GM12865 (cell line): ENCODE results near the gene ELOVL1.
"Not testable (repeated sequence)": the region's sequence is repeated elsewhere in the genome, so short reads cannot be mapped to it uniquely, and the experiment has no call there.

ENCODE experiments used
- DNase-seq: peaks from one replicate; pipeline ENCODE4 v3.0.0; 2010; ENCODE audit warnings: low read depth
- H3K4me3 ChIP-seq: 2 replicates; pipeline ENCODE4 v1.5.1; 2011; ENCODE audit warnings: mild to moderate bottlenecking, low read depth, low read length, control low read depth
- TF ChIP-seq, protein P1 (sequence below): IDR thresholded peaks from 2 replicates; pipeline ENCODE4 v1.5.1; 2011; ENCODE audit warnings: low read length, control low read depth, low read depth, inconsistent platforms; ENCODE audit not compliant: insufficient read depth; ENCODE audit errors: missing control alignments

The ELOVL1 gene

DNA sequence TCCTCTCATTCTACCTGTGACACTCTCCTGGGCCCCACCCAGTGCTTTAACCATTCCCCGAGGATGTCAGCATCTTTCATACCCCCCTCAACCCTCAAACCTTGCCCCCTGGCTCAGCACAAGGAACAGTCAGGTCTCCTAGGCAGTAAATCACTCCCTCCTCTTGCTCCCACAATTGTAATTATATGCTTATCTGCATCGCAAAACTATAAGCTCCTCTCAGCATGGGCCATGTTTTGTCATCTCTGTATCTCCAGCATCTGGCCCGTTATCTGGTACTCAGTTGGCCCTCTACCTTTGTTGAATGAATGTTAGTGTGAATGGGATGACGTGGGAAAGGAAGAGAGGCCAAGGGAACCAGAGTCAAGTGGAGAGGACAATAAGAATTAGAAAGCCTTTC is 2.8 kb upstream of the ELOVL1 start:
- no peak for DNase-seq
- H3K4me3 ChIP-seq: no peak overlapping the region
- TF ChIP-seq, protein P1, sequence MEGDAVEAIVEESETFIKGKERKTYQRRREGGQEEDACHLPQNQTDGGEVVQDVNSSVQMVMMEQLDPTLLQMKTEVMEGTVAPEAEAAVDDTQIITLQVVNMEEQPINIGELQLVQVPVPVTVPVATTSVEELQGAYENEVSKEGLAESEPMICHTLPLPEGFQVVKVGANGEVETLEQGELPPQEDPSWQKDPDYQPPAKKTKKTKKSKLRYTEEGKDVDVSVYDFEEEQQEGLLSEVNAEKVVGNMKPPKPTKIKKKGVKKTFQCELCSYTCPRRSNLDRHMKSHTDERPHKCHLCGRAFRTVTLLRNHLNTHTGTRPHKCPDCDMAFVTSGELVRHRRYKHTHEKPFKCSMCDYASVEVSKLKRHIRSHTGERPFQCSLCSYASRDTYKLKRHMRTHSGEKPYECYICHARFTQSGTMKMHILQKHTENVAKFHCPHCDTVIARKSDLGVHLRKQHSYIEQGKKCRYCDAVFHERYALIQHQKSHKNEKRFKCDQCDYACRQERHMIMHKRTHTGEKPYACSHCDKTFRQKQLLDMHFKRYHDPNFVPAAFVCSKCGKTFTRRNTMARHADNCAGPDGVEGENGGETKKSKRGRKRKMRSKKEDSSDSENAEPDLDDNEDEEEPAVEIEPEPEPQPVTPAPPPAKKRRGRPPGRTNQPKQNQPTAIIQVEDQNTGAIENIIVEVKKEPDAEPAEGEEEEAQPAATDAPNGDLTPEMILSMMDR: no peak

DNA sequence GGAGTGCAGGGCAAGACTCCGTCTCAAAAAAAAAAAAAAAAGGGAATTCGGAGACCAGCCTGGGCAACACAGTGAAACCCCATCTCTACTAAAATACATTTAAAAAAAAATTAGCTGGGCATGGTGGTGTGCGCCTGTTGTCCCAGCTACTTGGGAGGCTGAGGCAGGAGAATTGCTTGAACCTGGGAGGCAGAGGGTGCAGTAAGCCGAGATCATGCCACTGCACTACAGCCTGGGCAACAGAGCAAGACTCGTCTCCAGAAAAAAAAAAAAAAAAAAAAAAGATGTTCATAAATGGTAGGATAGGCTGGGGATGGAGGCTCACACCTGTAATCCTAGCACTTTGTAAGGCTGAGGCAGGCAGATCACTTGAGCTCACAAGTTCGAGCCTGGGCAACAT is 2.0 kb upstream of the ELOVL1 start:
- H3K4me3 ChIP-seq, DNase-seq: not testable (repeated sequence)

DNA sequence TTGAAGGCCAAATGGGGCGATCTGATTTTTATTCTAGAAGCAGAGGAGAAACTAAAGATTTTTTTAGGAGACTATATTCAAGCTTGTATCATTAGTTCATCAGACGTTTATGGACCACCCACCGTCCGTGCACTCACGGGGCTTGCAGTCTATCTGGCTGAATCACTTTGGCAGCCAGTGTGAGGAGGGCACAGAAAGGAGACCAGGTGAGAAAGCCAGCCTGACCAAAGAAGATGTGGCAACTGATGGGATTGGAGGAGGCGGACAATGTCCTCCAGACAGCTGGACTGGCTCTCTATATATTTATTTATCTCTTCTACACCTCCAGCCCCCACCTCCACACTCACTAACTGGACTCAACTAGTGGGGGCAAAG is 822 bp upstream of the ELOVL1 start:
- TF ChIP-seq, protein P1: no peak
- DNase-seq: no peak
- H3K4me3 ChIP-seq: peak overlapping the region; percentile 62

DNA sequence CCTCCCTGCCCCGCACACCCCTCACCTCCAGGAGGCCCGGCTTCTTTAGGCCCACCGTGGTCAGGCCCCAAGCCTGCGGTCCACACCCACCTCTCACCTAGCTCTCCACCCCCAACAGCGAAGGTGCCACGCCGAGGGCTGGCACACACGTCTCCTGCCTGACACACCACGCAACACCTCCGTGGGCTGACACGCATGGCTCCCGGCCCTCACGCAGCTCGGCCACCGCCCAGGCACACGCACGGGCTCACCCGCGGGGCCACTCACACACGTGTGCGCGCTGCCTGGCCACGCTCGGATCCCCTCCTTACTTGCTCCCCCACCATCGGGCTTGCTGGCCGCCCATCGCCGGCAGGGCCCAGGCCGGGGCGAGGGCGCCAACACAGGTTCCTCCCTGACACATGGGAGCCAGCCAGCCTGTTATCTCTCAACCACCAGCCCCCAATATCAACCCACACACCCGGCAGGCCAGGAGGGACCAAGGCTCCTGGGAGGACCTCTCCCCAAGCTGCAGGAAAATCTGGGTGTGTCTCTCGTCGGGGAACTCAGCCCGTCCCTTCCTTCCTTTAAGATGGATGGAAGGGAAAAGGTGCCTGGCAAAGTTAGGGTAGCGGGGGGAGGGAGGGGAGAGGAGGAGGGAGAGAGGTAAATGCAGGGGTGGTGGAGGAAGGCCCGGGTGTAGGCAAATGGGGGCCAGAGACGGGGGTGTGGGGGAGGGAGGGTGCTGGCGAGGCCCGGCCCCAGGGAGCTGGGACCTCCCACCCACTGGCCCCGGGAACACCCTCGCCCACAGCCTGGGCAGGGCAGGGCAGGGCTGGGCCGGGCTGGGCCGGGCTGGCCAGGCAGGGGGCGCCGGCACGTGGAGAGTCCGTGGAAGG is 546 bp downstream of the ELOVL1 start:
- peak; percentile 39 for DNase-seq
- TF ChIP-seq, protein P1: no peak
- peak overlapping the region; percentile 70 for H3K4me3 ChIP-seq

DNA sequence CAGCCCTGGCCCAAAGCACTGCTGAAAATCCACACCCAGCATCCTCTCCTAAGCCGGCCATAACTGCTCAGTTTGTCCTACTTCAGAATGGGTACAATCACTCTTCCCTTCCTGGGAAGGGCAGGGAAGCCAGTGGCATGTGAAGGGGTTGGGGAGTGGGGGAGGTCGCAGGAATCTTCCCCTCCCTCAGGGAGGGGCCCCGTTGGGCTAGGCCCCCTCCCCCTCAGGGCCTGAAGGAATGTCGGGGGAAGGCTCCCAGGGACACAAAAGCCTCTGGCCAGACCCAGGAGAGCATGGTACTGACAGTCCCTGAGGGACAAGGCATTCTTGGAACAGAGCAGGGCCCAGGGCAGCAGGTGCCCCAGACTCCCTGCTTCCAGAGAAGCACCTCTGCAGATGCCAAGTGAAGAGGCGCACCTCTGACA is 1.2 kb downstream of the ELOVL1 start:
- no peak for DNase-seq
- TF ChIP-seq, protein P1: no peak
- H3K4me3 ChIP-seq: peak overlapping the region; percentile 70

DNA sequence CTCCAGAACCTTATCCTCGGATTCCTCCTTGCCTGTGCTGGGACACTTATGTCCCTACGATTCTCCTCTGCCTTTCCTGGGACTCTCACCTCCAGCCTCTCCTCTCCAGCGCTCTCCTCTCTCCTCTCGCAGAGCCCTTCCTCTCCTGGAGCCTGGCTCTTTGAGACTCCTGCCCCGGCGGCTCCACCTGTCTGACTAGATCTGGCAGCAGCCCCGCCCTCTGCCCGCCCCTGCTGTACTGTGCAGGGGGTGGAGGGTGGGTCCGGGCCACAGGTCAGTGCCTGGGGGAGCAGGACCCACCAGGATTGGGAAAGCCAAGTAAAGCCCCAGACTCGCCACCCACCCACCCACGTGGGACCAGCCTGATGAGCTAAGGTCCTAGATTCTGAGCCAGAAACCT is 1.6 kb downstream of the ELOVL1 start:
- peak overlapping the region; percentile 70 for H3K4me3 ChIP-seq
- TF ChIP-seq, protein P1: no peak
- DNase-seq: peak; percentile 43

DNA sequence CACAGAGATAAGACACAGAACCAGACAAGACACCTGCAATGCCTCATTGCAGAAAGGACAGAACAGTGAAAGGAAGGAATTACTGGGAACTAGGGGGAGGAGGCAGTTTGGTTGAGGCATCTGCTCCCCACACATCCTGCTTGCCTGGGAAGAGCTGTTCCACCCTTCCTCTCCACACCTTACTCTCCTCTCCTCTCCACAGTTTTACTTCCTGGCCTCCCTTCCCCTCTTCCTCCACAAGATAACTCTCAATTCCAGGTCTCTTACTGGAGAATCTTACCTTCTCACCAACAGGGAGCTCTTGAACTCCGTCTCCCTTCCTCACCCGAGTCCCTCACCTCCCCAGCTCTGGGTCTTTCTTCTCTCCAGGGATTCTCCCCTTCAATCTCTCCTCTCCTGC is 2.1 kb downstream of the ELOVL1 start:
- TF ChIP-seq, protein P1: no peak
- no peak for DNase-seq
- H3K4me3 ChIP-seq: peak overlapping the region; percentile 70
